ENCODE measurements around the gene KIRREL3. TPM values are rescaled to one million over a fixed set of nuclear protein-coding genes. Genes with fewer than 3 reads are reported as not detected.

The KIRREL3 gene
- total and polyA plus RNA-seq, 2 of the 8 experiments (the other 6 are each of a cell fraction or from before 2014, with no cell fraction given) = 0.29 to 0.32 TPM

DNA sequence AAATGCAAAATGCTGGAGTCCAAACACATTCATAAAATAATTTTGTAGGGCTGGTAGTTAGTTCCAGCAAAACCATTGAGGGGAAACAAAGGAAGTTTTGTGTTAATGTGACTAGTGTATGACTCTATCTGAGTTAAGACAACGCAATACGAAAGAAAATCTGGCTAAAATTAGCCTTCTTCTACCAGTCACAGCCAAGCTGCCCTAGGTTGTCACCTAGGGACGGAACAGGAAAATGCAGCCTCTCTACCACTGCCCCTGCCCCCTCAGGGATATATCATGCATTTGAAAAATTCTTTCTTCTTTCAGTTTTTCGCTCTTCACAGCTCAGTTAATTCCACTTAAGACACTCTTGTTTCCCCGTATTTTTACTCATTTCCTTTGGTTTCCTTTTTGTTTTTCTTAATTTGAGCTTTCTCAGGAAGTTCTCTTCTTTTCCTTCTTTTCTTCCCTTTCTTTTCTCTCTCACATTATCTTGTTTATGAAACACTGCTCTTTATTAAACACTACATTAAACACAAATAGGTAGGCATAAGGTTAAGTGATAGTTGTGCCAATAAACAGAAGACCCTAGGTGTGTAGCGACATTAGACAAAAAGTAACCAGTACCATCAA is 30.6 kb downstream of the KIRREL3 start:
- no peaks in the 10 kb centered on the region for H4K20me1 ChIP-seq (replicated peaks in 1 of 2; ENCODE audit: control insufficient read depth in 1 of 2, insufficient read depth in 2 of 2, low read length in 2 of 2)
- H4K5ac ChIP-seq (ENCODE audit: insufficient read length, low read depth, low read length) = no peak overlapping the region
- H3K56ac ChIP-seq (replicated peaks; ENCODE audit: insufficient read length, low read depth, low read length) = no peak overlapping the region
- no peak overlapping the region for H4K91ac ChIP-seq (replicated peaks; ENCODE audit: insufficient read length, low read length)
- H4K8ac ChIP-seq (ENCODE audit: extremely low read depth, insufficient read depth, low read length) = no peak overlapping the region
- H2BK20ac ChIP-seq (ENCODE audit: low read length) = no peak overlapping the region
- H3K9ac ChIP-seq (replicated peaks in 1 of 4; ENCODE audit: extremely low read depth in 1 of 4, low read depth in 3 of 4, low read length in 3 of 4) = no peak overlapping the region
- no peak overlapping the region for H3K18ac ChIP-seq (ENCODE audit: extremely low read depth, low read length)
- H3K4me2 ChIP-seq (ENCODE audit: insufficient read depth in 1 of 2, low read depth in 2 of 2, low read length in 2 of 2) = no peak overlapping the region; a peak in 1 of 4 replicates
- no peak overlapping the region for H2BK120ac ChIP-seq (replicated peaks; ENCODE audit: low read depth, low read length)
- no peak overlapping the region for H2BK15ac ChIP-seq (ENCODE audit: low read length)
- no peaks in the 10 kb centered on the region for H3K79me1 ChIP-seq (ENCODE audit: low read depth, low read length)
- H2AK5ac ChIP-seq (ENCODE audit: low read depth, low read length) = no peak overlapping the region
- H2BK12ac ChIP-seq (ENCODE audit: low read depth, low read length) = no peak overlapping the region
- H3K9me3 ChIP-seq (ENCODE audit: insufficient read depth in 2 of 2, low read depth in 1 of 2, low read length in 1 of 2) = peaks cover 10% of the 10 kb centered on the region in 2 experiments
- H3K4ac ChIP-seq (replicated peaks; ENCODE audit: insufficient read length, low read depth, low read length) = no peak overlapping the region
- H3K14ac ChIP-seq (ENCODE audit: insufficient read length) = no peak overlapping the region
- ChIA-PET CTCF (ENCODE audit: partially characterized antibody) (interaction anchor here (0.6 to 6.8 kb wide), 22 partner anchors 9 to 369 kb away, joined by 3 to 94 read pairs (median 4); partner anchors contain the start of gene KIRREL3), POLR2A (ENCODE audit: partially characterized antibody) (no interaction called here)
- no peaks in the 10 kb centered on the region for H3K23me2 ChIP-seq (ENCODE audit: low read depth, low read length)
- no peak overlapping the region for H3K23ac ChIP-seq (ENCODE audit: insufficient read length)
- no peak overlapping the region for H3K27ac ChIP-seq (ENCODE audit: low read depth, low read length)
- H2BK5ac ChIP-seq (ENCODE audit: low read depth, low read length) = no peak overlapping the region
- no peaks in the 10 kb centered on the region for H3K79me2 ChIP-seq (ENCODE audit: control insufficient read depth in 1 of 2, insufficient read depth in 2 of 2, low read length in 2 of 2)
- H3K4me1 ChIP-seq (replicated peaks in 1 of 4; ENCODE audit: control insufficient read depth in 3 of 4, insufficient read depth in 4 of 4, low read length in 3 of 4) = peaks cover 3 to 7% (median 4%) of the 10 kb centered on the region in 4 experiments; a peak in 5 of 7 replicates
- peak; percentile 48 for FAIRE-seq
- no peak overlapping the region for H3K4me3 ChIP-seq (ENCODE audit: extremely low read depth in 1 of 4, insufficient read depth in 2 of 4, low read depth in 3 of 4, low read length in 4 of 4)
- H3K27me3 ChIP-seq (replicated peaks in 1 of 4; ENCODE audit: control insufficient read depth in 3 of 4, extremely low read depth in 1 of 4, insufficient read depth in 3 of 4, low read length in 3 of 4) = no peaks in the 10 kb centered on the region
- WGBS, 2 experiments (ENCODE audit: extremely low coverage in 1 of 2, insufficient coverage in 1 of 2, insufficient read length in 1 of 2, insufficient replicate concordance in 2 of 2, low coverage in 1 of 2, low lambda C conversion rate in 2 of 2, missing lambda C conversion rate in 1 of 2) = 62% methylated on average over 6 of the region's 6 CpGs; no CpG with 5 or more reads in 1 of the 2 experiments
- DNase-seq (ENCODE audit: low read depth in 1 of 2, low spot score in 2 of 2) = no peak
- no peaks in the 10 kb centered on the region for H3K36me3 ChIP-seq (ENCODE audit: control insufficient read depth in 2 of 4, insufficient read depth in 4 of 4, low read length in 3 of 4)
- H2AFZ ChIP-seq (ENCODE audit: low read length) = no peak overlapping the region
- no peak for TF ChIP-seq TCF12 (IDR thresholded peaks at IDR 0.05; ENCODE audit: low read depth, low read length)
- no peak for TF ChIP-seq PHF8 (conservative IDR thresholded peaks at IDR 0.05; ENCODE audit: low read depth, low read length)
- no peak for TF ChIP-seq CHD2 (IDR thresholded peaks at IDR 0.05; ENCODE audit: low read length)
- TF ChIP-seq TEAD4 (IDR thresholded peaks at IDR 0.05; ENCODE audit: low read depth, low read length) = no peak
- TF ChIP-seq NRF1 (IDR thresholded peaks at IDR 0.05; ENCODE audit: low read depth, low read length) = no peak
- no peak for TF ChIP-seq SIX5 (IDR thresholded peaks at IDR 0.05; ENCODE audit: low read depth, low read length)
- TF ChIP-seq, protein P1, sequence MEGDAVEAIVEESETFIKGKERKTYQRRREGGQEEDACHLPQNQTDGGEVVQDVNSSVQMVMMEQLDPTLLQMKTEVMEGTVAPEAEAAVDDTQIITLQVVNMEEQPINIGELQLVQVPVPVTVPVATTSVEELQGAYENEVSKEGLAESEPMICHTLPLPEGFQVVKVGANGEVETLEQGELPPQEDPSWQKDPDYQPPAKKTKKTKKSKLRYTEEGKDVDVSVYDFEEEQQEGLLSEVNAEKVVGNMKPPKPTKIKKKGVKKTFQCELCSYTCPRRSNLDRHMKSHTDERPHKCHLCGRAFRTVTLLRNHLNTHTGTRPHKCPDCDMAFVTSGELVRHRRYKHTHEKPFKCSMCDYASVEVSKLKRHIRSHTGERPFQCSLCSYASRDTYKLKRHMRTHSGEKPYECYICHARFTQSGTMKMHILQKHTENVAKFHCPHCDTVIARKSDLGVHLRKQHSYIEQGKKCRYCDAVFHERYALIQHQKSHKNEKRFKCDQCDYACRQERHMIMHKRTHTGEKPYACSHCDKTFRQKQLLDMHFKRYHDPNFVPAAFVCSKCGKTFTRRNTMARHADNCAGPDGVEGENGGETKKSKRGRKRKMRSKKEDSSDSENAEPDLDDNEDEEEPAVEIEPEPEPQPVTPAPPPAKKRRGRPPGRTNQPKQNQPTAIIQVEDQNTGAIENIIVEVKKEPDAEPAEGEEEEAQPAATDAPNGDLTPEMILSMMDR (IDR thresholded peaks at IDR 0.05; ENCODE audit: control extremely low read depth in 1 of 3, insufficient read depth in 1 of 3, low read depth in 1 of 3, low read length in 3 of 3) = peak; percentile 55 to 66 (median 58)
- no peak for TF ChIP-seq CREB1 (IDR thresholded peaks at IDR 0.05)
- no peak for TF ChIP-seq FOSL1 (IDR thresholded peaks at IDR 0.05; ENCODE audit: insufficient read depth, low read depth, low read length)
- no peak for TF ChIP-seq TAF7 (optimal IDR thresholded peaks at IDR 0.05; ENCODE audit: borderline replicate concordance, low read depth, low read length)
- no peak for TF ChIP-seq BACH1 (IDR thresholded peaks at IDR 0.05; ENCODE audit: low read length)

All from H1 (cell line).